ACHN (cell line): Measurements from ENCODE around the gene MEF2D.
A peak's percentile ranks its signal among the peaks of the same experiment; 100 is the strongest.

Experiments used
- DNase-seq: peaks from one replicate; pipeline ENCODE4 v3.0.0-alpha.2; 2015
- in situ Hi-C: cut with HindIII; loops from 2 replicates; pipeline ENCODE4 v1.10.0; 2017; ENCODE audit warnings: low sequenced_read_pairs, low pct_ligation_motif_present, low pct_unique_long_range_greater_than_20kb

The MEF2D gene

GRCh38 chr1:156479093-156480015, 21.2 kb downstream of the MEF2D start:
- in situ Hi-C loops = no loop called here
- no peak for DNase-seq

GRCh38 chr1:156478250-156478627, 22.3 kb downstream of the MEF2D start:
- DNase-seq = no peak
- in situ Hi-C loops = no loop called here

DNA sequence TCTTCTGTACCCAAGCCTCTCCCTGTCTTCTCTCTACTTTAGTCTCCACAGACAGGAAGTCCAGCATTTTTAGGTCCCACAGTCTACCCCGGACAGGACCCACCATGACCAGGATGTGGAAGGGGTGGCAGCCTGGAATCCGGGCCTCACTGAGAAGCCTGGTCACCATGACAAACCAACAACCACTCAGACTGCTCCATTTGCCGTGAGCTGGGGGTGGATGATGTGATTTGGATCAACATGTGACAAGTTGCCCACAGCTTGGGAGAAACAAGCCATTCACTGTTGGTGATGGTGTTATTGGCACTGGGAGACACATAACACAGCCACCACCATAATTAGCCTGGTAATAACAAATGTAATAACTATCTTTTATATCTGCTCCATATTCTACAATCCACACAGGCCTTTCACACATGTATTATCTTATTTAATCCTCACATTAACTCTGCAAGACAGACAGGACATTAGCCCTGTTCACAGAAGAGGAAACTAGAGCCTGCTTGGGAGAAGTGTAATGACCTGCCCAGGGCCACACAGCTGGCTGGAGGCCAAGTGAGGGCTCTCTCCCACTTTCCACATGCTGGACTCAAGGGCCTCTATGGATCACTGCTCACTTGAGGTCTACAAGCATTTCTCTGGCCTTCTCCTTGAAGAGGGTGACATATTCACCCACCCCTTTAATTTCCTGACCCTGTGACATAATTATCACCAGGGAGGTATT, 22.9 kb downstream of the MEF2D start:
- in situ Hi-C loops = no loop called here
- DNase-seq = no peak

DNA sequence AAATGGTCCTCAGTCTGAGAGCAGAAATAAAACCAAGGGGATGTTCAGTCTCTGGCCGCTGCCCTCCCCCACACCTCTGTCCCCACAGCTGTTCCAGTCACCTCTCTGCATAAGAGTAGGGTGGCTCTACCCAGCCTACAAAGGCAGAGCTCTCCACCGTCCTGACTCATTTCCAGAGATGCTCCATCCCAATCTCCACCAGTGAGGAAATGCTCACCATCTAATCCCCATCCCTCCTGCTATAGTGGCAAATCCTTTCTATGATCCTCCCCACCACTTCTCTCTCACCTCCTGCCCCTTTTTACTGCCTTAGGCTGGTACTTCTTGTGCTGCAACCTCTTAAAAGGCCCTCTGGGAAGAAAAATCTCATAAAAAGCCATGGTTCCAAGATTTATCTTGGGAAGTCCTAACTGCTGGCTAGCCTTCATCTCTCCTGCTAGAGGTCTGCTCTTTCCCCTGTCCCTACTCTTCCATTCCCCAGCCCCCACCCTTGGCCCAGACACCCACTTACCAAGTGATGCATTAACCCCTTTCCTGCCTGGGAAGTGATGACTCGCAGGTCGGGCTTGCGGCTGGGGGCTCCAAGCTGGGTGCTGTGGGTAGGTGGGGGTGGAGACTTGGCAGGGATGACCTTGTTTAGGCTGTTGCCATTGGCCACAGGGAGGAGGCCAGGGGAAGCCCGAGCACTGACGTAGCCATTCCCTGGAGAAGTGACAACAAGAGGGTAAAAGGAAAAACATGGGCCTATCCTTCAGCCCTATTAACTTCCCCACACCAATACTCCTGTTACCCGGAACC, 23.9 kb downstream of the MEF2D start:
- in situ Hi-C loops = no loop called here
- DNase-seq = peak; percentile 80

GRCh38 chr1:156475568-156476500, 24.7 kb downstream of the MEF2D start:
- DNase-seq = no peak
- in situ Hi-C loops = no loop called here

DNA sequence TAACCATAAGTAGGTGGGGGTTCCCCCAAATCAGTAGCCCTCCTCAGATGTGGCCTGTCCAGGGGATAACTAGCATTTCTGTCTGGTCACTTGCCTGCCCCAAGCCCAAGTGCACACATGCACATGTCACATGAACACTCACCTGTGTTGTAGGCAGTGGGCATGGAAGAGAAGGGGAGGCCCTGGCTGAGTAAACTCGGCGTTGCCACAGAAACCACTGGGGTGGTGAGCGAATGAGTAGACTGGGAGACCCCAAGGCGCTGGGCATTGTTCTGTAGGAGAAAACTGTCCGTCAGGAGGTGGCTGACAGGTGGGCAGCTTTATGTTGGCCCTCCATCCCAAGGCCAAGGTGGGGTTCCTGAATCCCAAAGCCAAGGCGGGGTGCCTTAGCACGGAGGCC, 25.6 kb downstream of the MEF2D start:
- in situ Hi-C loops = no loop called here
- DNase-seq = no peak

DNA sequence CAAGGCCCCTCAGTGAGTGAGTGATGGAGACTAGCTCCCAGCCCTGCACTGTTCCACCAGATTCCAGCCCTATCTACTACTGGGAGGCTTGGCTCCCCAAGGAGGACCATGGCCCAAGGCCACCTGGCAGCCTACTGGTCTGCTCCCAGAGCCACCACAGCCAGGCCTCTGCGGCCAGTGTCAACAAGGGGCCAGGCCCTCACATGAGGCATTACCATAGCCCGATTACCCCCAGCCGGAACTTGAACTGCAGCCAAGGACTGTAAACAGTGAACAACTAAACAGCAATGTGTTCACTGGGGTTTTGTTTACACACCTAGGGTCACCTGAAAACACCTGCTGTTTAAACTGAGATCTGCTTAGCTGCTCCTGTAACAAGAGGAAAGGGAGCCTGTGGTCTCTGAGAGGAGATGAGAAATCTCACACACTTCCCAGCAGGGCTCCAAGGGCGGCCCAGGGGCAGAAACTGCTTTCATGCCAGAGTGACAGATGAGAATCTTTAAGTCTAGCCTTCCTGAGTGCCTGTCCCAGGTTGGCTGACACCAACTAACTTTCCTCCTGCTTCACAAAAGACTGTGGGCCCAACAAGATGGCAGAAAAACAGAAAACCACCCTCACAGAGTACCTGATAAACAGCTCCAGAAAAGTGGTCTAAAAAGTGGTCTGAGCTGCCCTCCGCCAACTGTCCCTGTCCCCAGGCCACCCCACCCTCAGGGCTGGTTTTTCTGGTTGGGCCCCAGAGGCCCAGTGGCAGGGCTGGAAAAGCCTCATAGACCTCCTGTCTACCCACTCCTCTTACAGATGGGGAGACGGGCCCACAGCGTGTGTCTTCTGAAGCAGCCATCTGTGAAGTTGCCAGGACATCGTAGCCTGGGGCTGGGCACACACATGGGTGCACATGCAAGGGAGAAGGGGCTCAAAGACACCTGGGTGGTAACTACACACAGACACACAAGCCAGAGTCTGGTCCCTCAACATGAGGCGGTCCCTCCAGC, 28.8 kb downstream of the MEF2D start:
- in situ Hi-C loops = no loop called here
- no peak for DNase-seq

GRCh38 chr1:156470473-156470872, 30.1 kb downstream of the MEF2D start:
- DNase-seq = no peak
- in situ Hi-C loops = no loop called here

DNA sequence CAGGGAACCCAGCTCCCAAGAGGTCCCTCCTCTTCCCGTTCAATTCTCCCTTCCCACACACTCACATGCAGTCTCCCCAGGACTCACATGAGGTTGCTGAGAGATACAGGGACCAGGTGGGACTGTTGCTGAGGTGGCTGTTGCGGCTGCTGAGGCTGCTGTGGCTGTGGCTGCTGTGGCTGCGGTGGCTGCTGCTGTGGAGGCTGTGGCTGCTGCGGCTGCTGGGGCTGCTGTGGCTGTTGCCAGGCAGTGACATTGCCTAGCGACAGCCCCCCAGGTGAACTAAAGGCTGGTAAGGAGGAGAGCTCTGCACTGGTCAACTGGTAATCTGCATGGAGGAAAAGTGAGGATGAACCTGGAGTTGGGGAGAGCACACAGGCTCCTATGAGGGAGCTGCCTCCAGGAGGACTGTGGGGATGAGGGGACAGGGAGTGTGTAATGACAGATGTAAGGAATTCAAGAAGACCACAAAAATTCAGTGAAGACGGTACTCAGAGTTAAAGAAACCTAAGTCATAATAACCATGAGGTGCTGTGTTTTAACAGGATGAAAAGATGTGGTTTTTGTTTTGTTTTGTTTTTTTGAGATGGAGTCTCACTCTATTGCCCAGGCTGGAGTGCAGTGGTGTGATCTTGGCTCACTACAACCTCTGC, 31.8 kb downstream of the MEF2D start:
- in situ Hi-C loops = no loop called here

GRCh38 chr1:156467906-156468305, 32.7 kb downstream of the MEF2D start:
- DNase-seq = no peak
- in situ Hi-C loops = no loop called here

More for the DNA sequence above, 31.8 kb downstream of the MEF2D start:
- DNase-seq = no peak

- in situ Hi-C loops = no loop called here
- DNase-seq = no peak
Measured at GRCh38 chr1:156467385-156467784, 33.2 kb downstream of the MEF2D start.

DNA sequence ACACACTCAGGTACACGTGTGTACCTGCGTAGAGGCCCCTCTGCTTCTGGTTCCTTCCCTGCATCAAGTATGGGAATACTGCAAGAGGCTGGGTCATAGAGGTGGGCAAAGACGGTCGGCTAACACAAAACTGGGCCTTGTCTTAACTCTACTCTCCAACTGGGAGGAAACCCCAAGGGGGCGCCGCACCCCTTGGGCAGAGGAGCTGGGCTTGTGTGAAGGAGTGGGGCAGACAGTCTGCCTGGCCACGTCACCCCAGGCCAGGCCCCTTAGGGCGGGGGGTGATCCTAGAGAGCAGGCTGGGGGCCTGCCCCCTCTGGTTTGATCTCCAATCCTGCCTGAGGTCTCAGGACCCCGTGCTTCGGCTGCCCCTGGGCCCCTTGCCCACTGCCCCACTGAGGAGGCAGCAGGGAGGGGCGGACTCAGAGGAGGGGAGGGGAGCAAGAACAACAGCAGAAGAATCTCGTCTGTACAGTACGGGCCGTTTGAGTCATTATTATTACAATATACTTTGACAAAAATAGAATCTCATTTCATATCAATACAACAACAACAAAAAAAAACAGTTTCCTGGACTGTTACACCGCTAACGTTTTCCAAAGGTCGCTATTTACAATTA, 34.7 kb downstream of the MEF2D start:
- DNase-seq = peak; percentile 27
- in situ Hi-C loops = no loop called here

DNA sequence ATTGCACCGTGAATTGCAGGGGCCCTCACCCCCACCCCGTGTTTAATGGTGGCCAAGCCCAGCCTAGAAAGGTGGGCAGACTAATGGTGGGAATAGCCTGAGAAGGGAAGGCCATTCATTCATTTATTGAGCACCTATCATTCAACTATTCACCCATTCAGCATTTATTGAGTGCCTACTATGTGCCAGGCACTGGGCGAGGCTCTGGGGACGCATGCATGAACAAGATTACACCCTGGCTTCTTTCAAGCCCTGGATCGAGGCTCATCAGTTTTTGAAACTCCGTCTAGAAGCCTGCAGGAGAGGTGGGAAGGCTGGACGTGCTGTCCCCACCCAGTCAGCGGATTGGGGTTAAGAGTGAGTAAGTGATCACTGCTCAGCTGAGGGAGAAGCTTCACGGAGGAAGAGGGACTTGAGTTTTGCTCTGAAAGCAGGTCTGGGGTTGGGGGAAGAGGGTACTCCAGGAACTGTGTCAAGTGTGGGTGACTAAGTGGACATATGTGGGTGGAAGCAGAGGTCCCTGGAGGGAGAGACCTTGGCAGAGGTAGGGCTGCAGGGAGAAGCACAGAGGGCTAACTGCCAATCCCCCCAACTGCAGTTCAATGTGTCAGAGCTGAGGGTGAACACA, 35.6 kb downstream of the MEF2D start:
- in situ Hi-C loops = no loop called here

DNA sequence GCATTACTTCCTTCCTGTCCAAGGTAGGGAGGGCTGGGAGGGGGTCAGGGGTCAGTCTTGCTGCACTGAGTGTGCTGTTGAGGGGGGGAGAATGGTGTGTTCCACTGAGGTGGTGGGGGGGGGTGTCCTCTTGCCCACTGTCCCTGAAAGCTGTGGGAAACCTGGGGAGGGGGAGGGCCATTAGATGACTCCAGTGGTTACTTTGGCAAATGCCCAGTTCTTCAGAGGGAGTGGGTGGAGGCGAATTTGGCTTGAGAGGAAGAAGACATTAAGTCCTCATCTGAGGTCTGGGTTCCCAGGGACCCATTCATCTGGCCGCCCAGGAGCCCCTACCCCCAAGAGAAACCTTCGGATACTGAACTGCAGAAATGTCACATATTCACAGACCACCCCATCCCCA, 36.2 kb downstream of the MEF2D start:
- in situ Hi-C loops = no loop called here
- DNase-seq = no peak

More for the DNA sequence above, 35.6 kb downstream of the MEF2D start:
- no peak for DNase-seq

- in situ Hi-C loops = no loop called here
- no peak for DNase-seq
Measured at GRCh38 chr1:156463874-156464273, 36.7 kb downstream of the MEF2D start.
